WTC11 (cell line): ENCODE results near the gene PRKCE. TPM values are rescaled to one million over a fixed set of nuclear protein-coding genes. Genes with fewer than 3 reads are reported as not detected.

ENCODE experiments used
- ATAC-seq: fragments of 200-7000 bp; cut with Tn5 transposase; 2 replicates; pipeline ENCODE4 v1.10.0; 2021; ENCODE audit warnings: mild to moderate bottlenecking, moderate library complexity
- CTCF ChIA-PET: fragments of 300-600 bp; sonication (Branson Sonifier 250); formaldehyde crosslinking; loops from one replicate; lab custom pipeline; 2021; ENCODE audit warnings: antibody characterized with exemption; lab: Charles Lee
- POLR2A ChIA-PET: fragments of 350-600 bp; sonication (Branson Sonifier 250); formaldehyde crosslinking; loops from one replicate; lab custom pipeline; 2021; ENCODE audit warnings: antibody characterized with exemption; lab: Charles Lee
- DNase-seq: peaks from one replicate; pipeline ENCODE4 v3.0.0; 2021; ENCODE audit warnings: low spot score
- H3K27ac Mint-ChIP-seq: 2 replicates; pipeline ENCODE4 v1.8.0; 2021; ENCODE audit warnings: mixed read lengths
- H3K27me3 Mint-ChIP-seq: 2 replicates; pipeline ENCODE4 v1.8.0; 2021; ENCODE audit warnings: low read depth, mild to moderate bottlenecking, moderate library complexity, mixed read lengths
- H3K36me3 Mint-ChIP-seq: 2 replicates; pipeline ENCODE4 v1.8.0; 2021; ENCODE audit warnings: mixed read lengths
- H3K4me1 Mint-ChIP-seq: 2 replicates; pipeline ENCODE4 v1.8.0; 2022; ENCODE audit warnings: mixed read lengths
- H3K4me3 Mint-ChIP-seq: 2 replicates; pipeline ENCODE4 v1.8.0; 2021; ENCODE audit warnings: mild to moderate bottlenecking, moderate library complexity, mixed read lengths
- H3K9me3 Mint-ChIP-seq: 2 replicates; pipeline ENCODE4 v1.8.0; 2021; ENCODE audit warnings: mixed read lengths
- CBFB ChIP-seq: sonication (generic); formaldehyde crosslinking; IDR thresholded peaks from 2 replicates; pipeline ENCODE4 v1.8.1; 2022; ENCODE audit warnings: mild to moderate bottlenecking, low read depth, missing genetic modification reagents
- EMX1 ChIP-seq: fragments of 250-450 bp; sonication (Bioruptor Pico); IDR thresholded peaks from 2 replicates; pipeline ENCODE4 v1.8.0; 2021; ENCODE audit warnings: mild to moderate bottlenecking
- FOXJ3 ChIP-seq: sonication (generic); formaldehyde crosslinking; IDR thresholded peaks from 2 replicates; pipeline ENCODE4 v1.9.0; 2021; ENCODE audit warnings: missing genetic modification reagents, mild to moderate bottlenecking, borderline replicate concordance
- FOXK1 ChIP-seq: sonication (generic); formaldehyde crosslinking; IDR thresholded peaks from 2 replicates; pipeline ENCODE4 v1.8.0; 2022; ENCODE audit warnings: mild to moderate bottlenecking, moderate library complexity, missing genetic modification reagents
- GABPB1 ChIP-seq: sonication (generic); formaldehyde crosslinking; IDR thresholded peaks from 2 replicates; pipeline ENCODE4 v1.8.1; 2023; ENCODE audit warnings: mild to moderate bottlenecking, missing genetic modification reagents
- GRHL2 ChIP-seq: fragments of 250-450 bp; sonication (Bioruptor Pico); IDR thresholded peaks from 2 replicates; pipeline ENCODE4 v1.8.0; 2022; ENCODE audit warnings: mild to moderate bottlenecking, moderate library complexity; ENCODE audit not compliant: insufficient replicate concordance, severe bottlenecking
- IRF2 ChIP-seq: sonication (generic); formaldehyde crosslinking; IDR thresholded peaks from 2 replicates; pipeline ENCODE4 v1.8.0; 2022; ENCODE audit warnings: low read depth, missing genetic modification reagents, borderline replicate concordance
- NFATC4 ChIP-seq: fragments of 250-450 bp; sonication (Bioruptor Pico); IDR thresholded peaks from 2 replicates; pipeline ENCODE4 v1.9.0; 2021; ENCODE audit warnings: mild to moderate bottlenecking
- NFYB ChIP-seq: sonication (generic); formaldehyde crosslinking; conservative IDR thresholded peaks from 2 replicates; pipeline ENCODE4 v1.8.0; 2022; ENCODE audit warnings: low read depth, missing genetic modification reagents
- PRDM15 ChIP-seq: sonication (generic); formaldehyde crosslinking; IDR thresholded peaks from 2 replicates; pipeline ENCODE4 v1.8.0; 2022; ENCODE audit warnings: missing genetic modification reagents
- RORB ChIP-seq: fragments of 250-450 bp; sonication (Bioruptor Pico); IDR thresholded peaks from 2 replicates; pipeline ENCODE4 v1.9.0; 2021; ENCODE audit warnings: mild to moderate bottlenecking
- SP1 ChIP-seq: sonication (generic); formaldehyde crosslinking; conservative IDR thresholded peaks from 2 replicates; pipeline ENCODE4 v1.8.1; 2022; ENCODE audit warnings: missing genetic modification reagents
- STAT6 ChIP-seq: sonication (generic); formaldehyde crosslinking; conservative IDR thresholded peaks from 2 replicates; pipeline ENCODE4 v1.8.1; 2023; ENCODE audit warnings: mild to moderate bottlenecking, low read depth, missing genetic modification reagents, moderate library complexity
- ZBTB43 ChIP-seq: sonication (generic); formaldehyde crosslinking; IDR thresholded peaks from 2 replicates; pipeline ENCODE4 v1.8.1; 2023; ENCODE audit warnings: mild to moderate bottlenecking, missing genetic modification reagents
- ZNF263 ChIP-seq: sonication (generic); formaldehyde crosslinking; IDR thresholded peaks from 2 replicates; pipeline ENCODE4 v1.8.1; 2022; ENCODE audit warnings: low read depth, mild to moderate bottlenecking, moderate library complexity, missing genetic modification reagents
- total RNA-seq: library from RNA; stranded (reverse); gene quantifications from 3 replicates; pipeline ENCODE4 v1.2.3, GENCODE V29; 2021
- TF ChIP-seq, protein P1 (sequence below): sonication (generic); formaldehyde crosslinking; IDR thresholded peaks from 2 replicates; pipeline ENCODE4 v1.8.1; 2023; ENCODE audit warnings: mild to moderate bottlenecking, missing genetic modification reagents, borderline replicate concordance
- TF ChIP-seq, protein P2 (sequence below): sonication (generic); formaldehyde crosslinking; IDR thresholded peaks from 2 replicates; pipeline ENCODE4 v1.8.1; 2022; ENCODE audit warnings: low read depth, mild to moderate bottlenecking, moderate library complexity, missing genetic modification reagents, borderline replicate concordance
- TF ChIP-seq, protein P3 (sequence below): sonication (generic); formaldehyde crosslinking; IDR thresholded peaks from 2 replicates; pipeline ENCODE4 v1.8.0; 2022; ENCODE audit warnings: mild to moderate bottlenecking, missing genetic modification reagents

The PRKCE gene
- total RNA-seq, 1 experiment from 2014 or later: 5.8 TPM

GRCh38 chr2:46036929-46037328 is 385.5 kb downstream of the PRKCE start (continued):
- TF ChIP-seq, protein P1, sequence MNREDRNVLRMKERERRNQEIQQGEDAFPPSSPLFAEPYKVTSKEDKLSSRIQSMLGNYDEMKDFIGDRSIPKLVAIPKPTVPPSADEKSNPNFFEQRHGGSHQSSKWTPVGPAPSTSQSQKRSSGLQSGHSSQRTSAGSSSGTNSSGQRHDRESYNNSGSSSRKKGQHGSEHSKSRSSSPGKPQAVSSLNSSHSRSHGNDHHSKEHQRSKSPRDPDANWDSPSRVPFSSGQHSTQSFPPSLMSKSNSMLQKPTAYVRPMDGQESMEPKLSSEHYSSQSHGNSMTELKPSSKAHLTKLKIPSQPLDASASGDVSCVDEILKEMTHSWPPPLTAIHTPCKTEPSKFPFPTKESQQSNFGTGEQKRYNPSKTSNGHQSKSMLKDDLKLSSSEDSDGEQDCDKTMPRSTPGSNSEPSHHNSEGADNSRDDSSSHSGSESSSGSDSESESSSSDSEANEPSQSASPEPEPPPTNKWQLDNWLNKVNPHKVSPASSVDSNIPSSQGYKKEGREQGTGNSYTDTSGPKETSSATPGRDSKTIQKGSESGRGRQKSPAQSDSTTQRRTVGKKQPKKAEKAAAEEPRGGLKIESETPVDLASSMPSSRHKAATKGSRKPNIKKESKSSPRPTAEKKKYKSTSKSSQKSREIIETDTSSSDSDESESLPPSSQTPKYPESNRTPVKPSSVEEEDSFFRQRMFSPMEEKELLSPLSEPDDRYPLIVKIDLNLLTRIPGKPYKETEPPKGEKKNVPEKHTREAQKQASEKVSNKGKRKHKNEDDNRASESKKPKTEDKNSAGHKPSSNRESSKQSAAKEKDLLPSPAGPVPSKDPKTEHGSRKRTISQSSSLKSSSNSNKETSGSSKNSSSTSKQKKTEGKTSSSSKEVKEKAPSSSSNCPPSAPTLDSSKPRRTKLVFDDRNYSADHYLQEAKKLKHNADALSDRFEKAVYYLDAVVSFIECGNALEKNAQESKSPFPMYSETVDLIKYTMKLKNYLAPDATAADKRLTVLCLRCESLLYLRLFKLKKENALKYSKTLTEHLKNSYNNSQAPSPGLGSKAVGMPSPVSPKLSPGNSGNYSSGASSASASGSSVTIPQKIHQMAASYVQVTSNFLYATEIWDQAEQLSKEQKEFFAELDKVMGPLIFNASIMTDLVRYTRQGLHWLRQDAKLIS (CRISPR knock-in tag): no peak
- TF ChIP-seq RORB: no peak
- no peak for TF ChIP-seq STAT6 (CRISPR knock-in tag)
- TF ChIP-seq, protein P2, sequence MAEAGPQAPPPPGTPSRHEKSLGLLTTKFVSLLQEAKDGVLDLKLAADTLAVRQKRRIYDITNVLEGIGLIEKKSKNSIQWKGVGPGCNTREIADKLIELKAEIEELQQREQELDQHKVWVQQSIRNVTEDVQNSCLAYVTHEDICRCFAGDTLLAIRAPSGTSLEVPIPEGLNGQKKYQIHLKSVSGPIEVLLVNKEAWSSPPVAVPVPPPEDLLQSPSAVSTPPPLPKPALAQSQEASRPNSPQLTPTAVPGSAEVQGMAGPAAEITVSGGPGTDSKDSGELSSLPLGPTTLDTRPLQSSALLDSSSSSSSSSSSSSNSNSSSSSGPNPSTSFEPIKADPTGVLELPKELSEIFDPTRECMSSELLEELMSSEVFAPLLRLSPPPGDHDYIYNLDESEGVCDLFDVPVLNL: no peak
- TF ChIP-seq NFYB (CRISPR knock-in tag): no peak
- no peak for TF ChIP-seq GABPB1 (CRISPR knock-in tag)
- TF ChIP-seq, all 79 proteins: peak for 0

GRCh38 chr2:46039543-46040303 is 388.2 kb downstream of the PRKCE start:
- POLR2A ChIA-PET: no interaction called here
- Mint-ChIP-seq H3K27me3 (no peaks in the 10 kb centered on the region), H3K4me1 (peaks cover 6% of the 10 kb centered on the region), H3K36me3 (no peaks in the 10 kb centered on the region), H3K9me3 (peaks cover 3% of the 10 kb centered on the region; the same call in 1 of the 2 replicates), H3K4me3 (no peak overlapping the region), H3K27ac (no peak overlapping the region)
- ATAC-seq: no peak
- CTCF ChIA-PET: interaction anchor here (2.3 kb wide), 1 partner anchor 46 kb away, joined by 5 read pairs; no protein-coding TSS in a partner anchor
- no peak for DNase-seq
- TF ChIP-seq GRHL2 (CRISPR knock-in tag) (no peak), PRDM15 (no peak), FOXK1 (CRISPR knock-in tag) (no peak), IRF2 (CRISPR knock-in tag) (no peak), FOXJ3 (no peak), SP1 (CRISPR knock-in tag) (no peak), NFATC4 (CRISPR knock-in tag) (no peak), ZBTB43 (no peak), CBFB (CRISPR knock-in tag) (no peak), EMX1 (CRISPR knock-in tag) (no peak), ZNF263 (CRISPR knock-in tag) (no peak)
- TF ChIP-seq, protein P2: no peak
- TF ChIP-seq, protein P3, sequence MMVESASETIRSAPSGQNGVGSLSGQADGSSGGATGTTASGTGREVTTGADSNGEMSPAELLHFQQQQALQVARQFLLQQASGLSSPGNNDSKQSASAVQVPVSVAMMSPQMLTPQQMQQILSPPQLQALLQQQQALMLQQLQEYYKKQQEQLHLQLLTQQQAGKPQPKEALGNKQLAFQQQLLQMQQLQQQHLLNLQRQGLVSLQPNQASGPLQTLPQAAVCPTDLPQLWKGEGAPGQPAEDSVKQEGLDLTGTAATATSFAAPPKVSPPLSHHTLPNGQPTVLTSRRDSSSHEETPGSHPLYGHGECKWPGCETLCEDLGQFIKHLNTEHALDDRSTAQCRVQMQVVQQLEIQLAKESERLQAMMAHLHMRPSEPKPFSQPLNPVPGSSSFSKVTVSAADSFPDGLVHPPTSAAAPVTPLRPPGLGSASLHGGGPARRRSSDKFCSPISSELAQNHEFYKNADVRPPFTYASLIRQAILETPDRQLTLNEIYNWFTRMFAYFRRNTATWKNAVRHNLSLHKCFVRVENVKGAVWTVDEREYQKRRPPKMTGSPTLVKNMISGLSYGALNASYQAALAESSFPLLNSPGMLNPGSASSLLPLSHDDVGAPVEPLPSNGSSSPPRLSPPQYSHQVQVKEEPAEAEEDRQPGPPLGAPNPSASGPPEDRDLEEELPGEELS (CRISPR knock-in tag): no peak
